Neural cell (in vitro differentiated cells): ENCODE results near the gene RAD51B. TPM values are rescaled to one million over a fixed set of nuclear protein-coding genes. Genes with fewer than 3 reads are reported as not detected.

Experiments
- H2AFZ ChIP-seq: fragments of 200-600, 300-800 bp; sonication (generic), shearing (Covaris generic); 2 replicates; pipeline ENCODE4 v1.6.0; 2014; ENCODE audit warnings: low read depth, mild to moderate bottlenecking, antibody characterized with exemption, low read length, moderate library complexity
- H3F3A ChIP-seq: fragments of 200-600 bp; shearing (Covaris generic); 2 replicates; pipeline ENCODE4 v1.6.1; 2016; ENCODE audit warnings: mild to moderate bottlenecking, moderate library complexity, mixed read lengths, antibody characterized with exemption, low read length; ENCODE audit not compliant: insufficient read depth, poor library complexity, severe bottlenecking
- H3K27ac ChIP-seq: fragments of 200-600, 300-800 bp; sonication (generic), shearing (Covaris generic); 2 replicates; pipeline ENCODE4 v1.5.1; 2014; ENCODE audit warnings: mild to moderate bottlenecking, low read length, moderate library complexity
- H3K27me3 ChIP-seq: fragments of 300-800, 200-600 bp; sonication (generic), shearing (Covaris generic); 2 replicates; pipeline ENCODE4 v1.6.0; 2014; ENCODE audit warnings: mild to moderate bottlenecking, low read depth, low read length, moderate library complexity; ENCODE audit not compliant: insufficient read depth
- H3K36me3 ChIP-seq: fragments of 300-800, 200-600 bp; sonication (generic), shearing (Covaris generic); 2 replicates; pipeline ENCODE4 v1.5.1; 2014; ENCODE audit warnings: mild to moderate bottlenecking, antibody characterized with exemption, low read length, moderate library complexity; ENCODE audit not compliant: insufficient read depth
- H3K4me2 ChIP-seq: fragments of 300-800, 200-600 bp; sonication (generic), shearing (Covaris generic); 2 replicates; pipeline ENCODE4 v1.6.0; 2014; ENCODE audit warnings: mild to moderate bottlenecking, low read length
- H3K4me3 ChIP-seq: fragments of 300-800, 200-600 bp; sonication (generic), shearing (Covaris generic); 2 replicates; pipeline ENCODE4 v1.5.1; 2014; ENCODE audit warnings: mild to moderate bottlenecking, low read length, moderate library complexity
- H3K79me2 ChIP-seq: fragments of 200-600 bp; shearing (Covaris generic); replicated peaks from 2 replicates; pipeline ENCODE4 v1.6.0; 2014; ENCODE audit warnings: mild to moderate bottlenecking, low read length, moderate library complexity; ENCODE audit not compliant: insufficient read depth
- H3K9ac ChIP-seq: fragments of 300-800, 200-600 bp; sonication (generic), shearing (Covaris generic); 2 replicates; pipeline ENCODE4 v1.6.1; 2016; ENCODE audit warnings: mild to moderate bottlenecking, low read length, mixed read lengths
- H3K9me2 ChIP-seq: fragments of 200-600 bp; shearing (Covaris generic); 2 replicates; pipeline ENCODE4 v1.6.1; 2016; ENCODE audit warnings: mild to moderate bottlenecking, low read length, mixed read lengths; ENCODE audit not compliant: insufficient read depth
- H3K9me3 ChIP-seq: fragments of 200-600, 300-800 bp; sonication (generic), shearing (Covaris generic); 2 replicates; pipeline ENCODE4 v1.6.1; 2016; ENCODE audit warnings: mild to moderate bottlenecking, mixed run types, low read length, moderate library complexity, mixed read lengths
- H4K20me1 ChIP-seq: fragments of 200-600 bp; shearing (Covaris generic); 2 replicates; pipeline ENCODE4 v1.6.1; 2016; ENCODE audit warnings: mild to moderate bottlenecking, mixed run types; ENCODE audit not compliant: insufficient read depth
- CTCF ChIP-seq: fragments of 450-650 bp; IDR thresholded peaks from 2 replicates; pipeline ENCODE4 v1.5.1; 2014; ENCODE audit warnings: antibody characterized with exemption, mild to moderate bottlenecking, moderate library complexity; ENCODE audit not compliant: poor library complexity, severe bottlenecking
- EP300 ChIP-seq: fragments of 450-650 bp; conservative IDR thresholded peaks from 2 replicates; pipeline ENCODE4 v1.6.1; 2014; ENCODE audit warnings: antibody characterized with exemption, mild to moderate bottlenecking, moderate library complexity; ENCODE audit not compliant: poor library complexity, severe bottlenecking
- EZH2 ChIP-seq: fragments of 200-600, 300-800 bp; shearing (Covaris generic), sonication (generic); IDR thresholded peaks from 2 replicates; pipeline ENCODE4 v1.6.1; 2014; ENCODE audit warnings: antibody characterized with exemption, low read length, borderline replicate concordance, mild to moderate bottlenecking; ENCODE audit not compliant: insufficient read depth, poor library complexity, severe bottlenecking
- MXI1 ChIP-seq: fragments of 450-650 bp; conservative IDR thresholded peaks from 2 replicates; pipeline ENCODE4 v1.6.1; 2014; ENCODE audit warnings: antibody characterized with exemption, mild to moderate bottlenecking; ENCODE audit not compliant: poor library complexity, severe bottlenecking
- POLR2AphosphoS5 ChIP-seq: IDR thresholded peaks from 2 replicates; pipeline ENCODE4 v1.6.1; 2012
- RAD21 ChIP-seq: fragments of 450-650 bp; conservative IDR thresholded peaks from 2 replicates; pipeline ENCODE4 v1.6.1; 2014; ENCODE audit warnings: antibody characterized with exemption, mild to moderate bottlenecking, moderate library complexity
- REST ChIP-seq: IDR thresholded peaks from 2 replicates; pipeline ENCODE4 v1.6.1; 2012; ENCODE audit warnings: borderline replicate concordance
- SMC3 ChIP-seq: fragments of 450-650 bp; conservative IDR thresholded peaks from 2 replicates; pipeline ENCODE4 v1.6.1; 2014; ENCODE audit warnings: antibody characterized with exemption, mild to moderate bottlenecking, moderate library complexity; ENCODE audit not compliant: poor library complexity
- TAF1 ChIP-seq: IDR thresholded peaks from 2 replicates; pipeline ENCODE4 v1.6.1; 2012; ENCODE audit warnings: low read depth
- polyA plus RNA-seq: library from polyadenylated mRNA; depleted of rRNA; stranded (reverse); fragments of >200 nt; gene quantifications from 2 replicates; pipeline ENCODE4 v1.2.3, GENCODE V29; 2014

RAD51B gene
- polyA plus RNA-seq, 1 donor from 2014 or later, result 3.1 TPM

- Histone ChIP-seq H3K27ac (no peak overlapping the region), H3K9ac (no peak overlapping the region), H3K79me2 (no peaks in the 10 kb centered on the region), H3K36me3 (no peaks in the 10 kb centered on the region), H3K27me3 (no peaks in the 10 kb centered on the region), H4K20me1 (no peaks in the 10 kb centered on the region), H3K9me3 (no peaks in the 10 kb centered on the region), H3F3A (no peaks in the 10 kb centered on the region), H3K4me3 (no peak overlapping the region), H3K4me2 (no peak overlapping the region), H3K9me2 (no peaks in the 10 kb centered on the region), H2AFZ (no peak overlapping the region)
- TF ChIP-seq EP300 (no peak), EZH2 (no peak), RAD21 (no peak), TAF1 (no peak), POLR2AphosphoS5 (no peak), SMC3 (no peak), MXI1 (no peak), CTCF (no peak), REST (no peak)
Observed at GRCh38 chr14:68655021-68655831, 835.6 kb downstream of the RAD51B start.

GRCh38 chr14:68655911-68656316 lies 836.3 kb downstream of the RAD51B start:
- Histone ChIP-seq H2AFZ (no peak overlapping the region), H3K4me2 (no peak overlapping the region), H3K9ac (no peak overlapping the region), H4K20me1 (no peaks in the 10 kb centered on the region), H3K9me3 (no peaks in the 10 kb centered on the region), H3F3A (no peaks in the 10 kb centered on the region), H3K36me3 (no peaks in the 10 kb centered on the region), H3K27ac (no peak overlapping the region), H3K4me3 (no peak overlapping the region), H3K27me3 (no peaks in the 10 kb centered on the region), H3K9me2 (no peaks in the 10 kb centered on the region), H3K79me2 (no peaks in the 10 kb centered on the region)
- TF ChIP-seq SMC3 (no peak), TAF1 (no peak), EP300 (no peak), REST (no peak), CTCF (no peak), RAD21 (no peak), EZH2 (no peak)
